Vagina (tissue), 2 donors: Measurements from ENCODE around the gene OR56B1. TPM values are rescaled to one million over a fixed set of nuclear protein-coding genes. Genes with fewer than 3 reads are reported as not detected.

Experiments
- DNase-seq, 2 donors: peaks; one replicate each; pipeline ENCODE4 v3.0.0-alpha.2; 2017; ENCODE audit errors: extremely low spot score in 2 of 2
- H3K27ac ChIP-seq: fragments of 200-600 bp; sonication (generic); one replicate; pipeline ENCODE4 v1.5.1; 2019
- H3K27me3 ChIP-seq: fragments of 200-600 bp; sonication (generic); one replicate; pipeline ENCODE4 v1.5.1; 2019
- H3K36me3 ChIP-seq, 2 donors: fragments of 200-600 bp; sonication (generic); one replicate each; pipeline ENCODE4 v1.5.1; 2017 to 2019
- H3K4me1 ChIP-seq: fragments of 200-600 bp; sonication (generic); one replicate; pipeline ENCODE4 v1.5.1; 2019
- H3K4me3 ChIP-seq, 2 donors: fragments of 200-600 bp; sonication (generic); 1 replicate in 1 of 2; 2 replicates in 1 of 2; pipeline ENCODE4 v1.5.1; 2016 to 2019
- H3K9me3 ChIP-seq: fragments of 200-600 bp; sonication (generic); one replicate; pipeline ENCODE4 v1.5.1; 2019
- POLR2A ChIP-seq, 2 donors: fragments of 450-650 bp; IDR thresholded peaks; one replicate each; pipeline ENCODE4 v1.6.1; 2017; ENCODE audit warnings: antibody characterized with exemption in 2 of 2, mild to moderate bottlenecking in 2 of 2, moderate library complexity in 2 of 2
- POLR2AphosphoS5 ChIP-seq, 2 donors: sonication (generic); formaldehyde crosslinking; IDR thresholded peaks; one replicate each; pipeline ENCODE4 v1.9.0; 2017; ENCODE audit warnings: antibody characterized with exemption in 2 of 2, mild to moderate bottlenecking in 2 of 2, low read depth in 1 of 2; ENCODE audit not compliant: insufficient read depth in 1 of 2
- intact Hi-C: fragments of 100-400 bp; cut with DNase I; formaldehyde crosslinking; loops from one replicate; pipeline ENCODE4 v1.15.1; 2023
- total RNA-seq: library from RNA; depleted of rRNA; stranded (reverse); fragments of >200 nt; gene quantifications from one replicate; pipeline ENCODE4 v1.2.3, GENCODE V29; 2016
- TF ChIP-seq, protein P1 (sequence below), 3 experiments: fragments of 450-650 bp in 2 of 3; fragments of 200-600 bp in 1 of 3; sonication (generic) in 1 of 3; IDR thresholded peaks; one replicate each; pipeline ENCODE4 v1.5.1; 2017 to 2019; ENCODE audit warnings: antibody characterized with exemption in 3 of 3, mild to moderate bottlenecking in 2 of 3, moderate library complexity in 2 of 3

Gene OR56B1
- total RNA-seq, 1 donor from 2014 or later = not detected

DNA sequence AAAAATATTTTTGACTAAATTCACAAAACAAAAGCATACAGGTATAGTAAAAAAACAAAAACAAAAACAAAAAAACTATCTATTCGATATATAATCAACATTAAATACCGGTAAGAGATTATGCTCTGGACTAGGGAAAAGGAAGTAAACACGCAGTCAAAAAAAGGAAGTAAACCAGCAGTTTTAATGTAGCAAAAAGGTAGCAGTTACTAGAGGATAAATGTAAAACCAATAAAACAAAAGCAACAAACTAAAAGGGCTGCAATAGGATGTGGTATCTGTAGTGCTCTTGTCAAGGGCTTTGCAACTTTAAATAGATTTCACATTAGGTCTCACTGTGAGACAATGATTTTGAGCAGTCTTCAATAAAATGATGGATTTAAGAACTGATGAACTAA, 44.3 kb upstream of the OR56B1 start:
- no peaks in the 10 kb centered on the region for H3K27me3 ChIP-seq
- H3K36me3 ChIP-seq = peaks cover 0 to 9% of the 10 kb centered on the region in 2 donors
- TF ChIP-seq POLR2A (IDR thresholded peaks at IDR 0.05) (no peak), POLR2AphosphoS5 (IDR thresholded peaks at IDR 0.05; ENCODE audit: insufficient read depth in 1 of 2, low read depth in 1 of 2) (no peak)
- TF ChIP-seq, protein P1, sequence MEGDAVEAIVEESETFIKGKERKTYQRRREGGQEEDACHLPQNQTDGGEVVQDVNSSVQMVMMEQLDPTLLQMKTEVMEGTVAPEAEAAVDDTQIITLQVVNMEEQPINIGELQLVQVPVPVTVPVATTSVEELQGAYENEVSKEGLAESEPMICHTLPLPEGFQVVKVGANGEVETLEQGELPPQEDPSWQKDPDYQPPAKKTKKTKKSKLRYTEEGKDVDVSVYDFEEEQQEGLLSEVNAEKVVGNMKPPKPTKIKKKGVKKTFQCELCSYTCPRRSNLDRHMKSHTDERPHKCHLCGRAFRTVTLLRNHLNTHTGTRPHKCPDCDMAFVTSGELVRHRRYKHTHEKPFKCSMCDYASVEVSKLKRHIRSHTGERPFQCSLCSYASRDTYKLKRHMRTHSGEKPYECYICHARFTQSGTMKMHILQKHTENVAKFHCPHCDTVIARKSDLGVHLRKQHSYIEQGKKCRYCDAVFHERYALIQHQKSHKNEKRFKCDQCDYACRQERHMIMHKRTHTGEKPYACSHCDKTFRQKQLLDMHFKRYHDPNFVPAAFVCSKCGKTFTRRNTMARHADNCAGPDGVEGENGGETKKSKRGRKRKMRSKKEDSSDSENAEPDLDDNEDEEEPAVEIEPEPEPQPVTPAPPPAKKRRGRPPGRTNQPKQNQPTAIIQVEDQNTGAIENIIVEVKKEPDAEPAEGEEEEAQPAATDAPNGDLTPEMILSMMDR (IDR thresholded peaks at IDR 0.05) = no peak
- peak overlapping the region in 1 of 2 donors; percentile 40 for H3K4me3 ChIP-seq
- H3K27ac ChIP-seq = peak overlapping the region; percentile 75
- H3K4me1 ChIP-seq = peaks cover 44% of the 10 kb centered on the region
- intact Hi-C loops = no loop called here
- no peaks in the 10 kb centered on the region for H3K9me3 ChIP-seq
- no peak for DNase-seq

DNA sequence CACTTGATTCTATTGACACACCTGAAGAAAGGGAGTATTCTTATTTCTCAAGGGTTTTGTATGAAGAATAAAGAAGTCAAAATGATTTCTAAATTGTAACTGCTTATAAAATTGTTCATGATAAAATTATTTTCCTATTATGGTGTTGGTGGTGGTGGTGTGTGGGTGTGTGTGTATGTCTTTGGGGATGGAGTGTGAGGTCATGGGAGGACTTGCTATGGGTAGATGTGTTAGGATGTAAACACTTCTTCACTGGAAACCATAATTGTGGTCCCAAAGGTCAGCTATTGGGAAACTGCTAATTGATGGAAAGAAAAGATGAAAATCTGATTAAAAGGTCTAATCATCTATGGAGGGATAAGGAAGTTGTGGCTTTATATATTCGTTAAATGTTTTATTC, 41.6 kb upstream of the OR56B1 start:
- no peak overlapping the region for H3K4me3 ChIP-seq
- H3K27me3 ChIP-seq = no peaks in the 10 kb centered on the region
- intact Hi-C loops = no loop called here
- peaks cover 34% of the 10 kb centered on the region for H3K4me1 ChIP-seq
- no peak for DNase-seq
- no peak for TF ChIP-seq POLR2A (IDR thresholded peaks at IDR 0.05)
- TF ChIP-seq, protein P1 (IDR thresholded peaks at IDR 0.05) = no peak
- no peak for TF ChIP-seq POLR2AphosphoS5 (IDR thresholded peaks at IDR 0.05; ENCODE audit: insufficient read depth in 1 of 2, low read depth in 1 of 2)
- H3K36me3 ChIP-seq = peaks cover 0 to 27% of the 10 kb centered on the region in 2 donors
- no peak overlapping the region for H3K27ac ChIP-seq
- H3K9me3 ChIP-seq = no peaks in the 10 kb centered on the region

DNA sequence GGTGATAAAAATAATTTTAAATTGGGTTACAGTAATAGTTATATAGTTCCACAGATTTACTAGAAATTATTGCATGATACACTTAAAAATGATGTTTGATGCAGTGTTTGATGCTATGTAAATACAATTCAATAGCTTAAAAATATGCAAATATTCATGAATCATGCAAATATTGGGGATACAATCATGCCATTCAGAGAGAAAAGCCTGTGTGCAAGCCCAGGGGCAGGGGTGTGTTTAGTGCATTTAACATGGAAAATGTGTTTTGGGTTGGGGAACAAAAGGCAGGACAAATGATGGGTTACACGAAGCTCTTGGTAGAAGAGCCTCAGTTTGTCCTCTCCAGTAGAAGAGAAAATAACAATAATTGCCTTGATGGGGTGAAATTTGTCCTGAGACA, 40.7 kb upstream of the OR56B1 start:
- Histone ChIP-seq H3K36me3 (peaks cover 0 to 27% of the 10 kb centered on the region in 2 donors), H3K4me3 (no peak overlapping the region), H3K27ac (no peak overlapping the region), H3K9me3 (no peaks in the 10 kb centered on the region), H3K4me1 (peaks cover 34% of the 10 kb centered on the region), H3K27me3 (no peaks in the 10 kb centered on the region)
- TF ChIP-seq POLR2A (IDR thresholded peaks at IDR 0.05) = no peak
- TF ChIP-seq POLR2AphosphoS5 (IDR thresholded peaks at IDR 0.05; ENCODE audit: insufficient read depth in 1 of 2, low read depth in 1 of 2) = no peak
- TF ChIP-seq, protein P1 (IDR thresholded peaks at IDR 0.05) = no peak
- no peak for DNase-seq
- intact Hi-C loops = no loop called here

DNA sequence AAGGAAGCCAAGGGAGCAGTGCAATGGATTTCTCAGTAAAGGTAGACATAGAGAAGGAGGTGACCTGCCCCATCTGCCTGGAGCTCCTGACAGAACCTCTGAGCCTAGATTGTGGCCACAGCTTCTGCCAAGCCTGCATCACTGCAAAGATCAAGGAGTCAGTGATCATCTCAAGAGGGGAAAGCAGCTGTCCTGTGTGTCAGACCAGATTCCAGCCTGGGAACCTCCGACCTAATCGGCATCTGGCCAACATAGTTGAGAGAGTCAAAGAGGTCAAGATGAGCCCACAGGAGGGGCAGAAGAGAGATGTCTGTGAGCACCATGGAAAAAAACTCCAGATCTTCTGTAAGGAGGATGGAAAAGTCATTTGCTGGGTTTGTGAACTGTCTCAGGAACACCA, 40.0 kb upstream of the OR56B1 start:
- Histone ChIP-seq H3K4me1 (peaks cover 30% of the 10 kb centered on the region), H3K9me3 (no peaks in the 10 kb centered on the region), H3K27me3 (no peaks in the 10 kb centered on the region), H3K4me3 (no peak overlapping the region), H3K36me3 (peaks cover 0 to 27% of the 10 kb centered on the region in 2 donors), H3K27ac (no peak overlapping the region)
- TF ChIP-seq, protein P1 (IDR thresholded peaks at IDR 0.05) = no peak
- TF ChIP-seq POLR2AphosphoS5 (IDR thresholded peaks at IDR 0.05; ENCODE audit: insufficient read depth in 1 of 2, low read depth in 1 of 2) = no peak
- TF ChIP-seq POLR2A (IDR thresholded peaks at IDR 0.05) = no peak
- no peak for DNase-seq
- intact Hi-C loops = no loop called here

DNA sequence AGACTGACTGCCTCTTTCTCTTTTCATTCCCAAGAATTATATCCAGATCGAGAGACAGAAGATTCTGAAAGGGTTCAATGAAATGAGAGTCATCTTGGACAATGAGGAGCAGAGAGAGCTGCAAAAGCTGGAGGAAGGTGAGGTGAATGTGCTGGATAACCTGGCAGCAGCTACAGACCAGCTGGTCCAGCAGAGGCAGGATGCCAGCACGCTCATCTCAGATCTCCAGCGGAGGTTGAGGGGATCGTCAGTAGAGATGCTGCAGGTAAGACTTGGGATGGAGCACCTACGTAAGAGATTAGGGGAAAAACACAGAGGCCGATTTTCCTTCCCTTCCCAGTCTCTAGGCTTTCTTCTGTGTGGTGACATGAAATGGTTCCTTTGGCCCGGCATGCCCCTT, 38.0 kb upstream of the OR56B1 start:
- intact Hi-C loops = no loop called here
- no peak for DNase-seq
- peaks cover 0 to 27% of the 10 kb centered on the region in 2 donors for H3K36me3 ChIP-seq
- TF ChIP-seq POLR2A (IDR thresholded peaks at IDR 0.05) (no peak), POLR2AphosphoS5 (IDR thresholded peaks at IDR 0.05; ENCODE audit: insufficient read depth in 1 of 2, low read depth in 1 of 2) (no peak)
- TF ChIP-seq, protein P1 (IDR thresholded peaks at IDR 0.05) = no peak
- H3K27me3 ChIP-seq = no peaks in the 10 kb centered on the region
- H3K4me1 ChIP-seq = peaks cover 15% of the 10 kb centered on the region
- H3K9me3 ChIP-seq = no peaks in the 10 kb centered on the region
- no peak overlapping the region for H3K27ac ChIP-seq
- no peak overlapping the region for H3K4me3 ChIP-seq
